Measurements from ENCODE around the gene NAT8L. TPM values are rescaled to one million over a fixed set of nuclear protein-coding genes. Genes with fewer than 3 reads are reported as not detected.

The NAT8L gene
- total and polyA plus RNA-seq, 8 donors: 0.31 to 0.73 (median 0.50) TPM; not detected in 4

GRCh38 chr4:2045518-2045951, 13.6 kb upstream of the NAT8L start:
- DNase-seq: no peak
- WGBS, 5 donors: 78 to 86% (median 83%) methylated on average over 8 to 11 of the region's 11 CpGs
- Histone ChIP-seq H3K4me1 (peaks cover 20 to 32% (median 27%) of the 10 kb centered on the region in 4 donors), H3K27me3 (peaks cover 11 to 74% (median 40%) of the 10 kb centered on the region in 3 donors), H3K9me3 (peaks cover 0 to 5% (median 0%) of the 10 kb centered on the region in 4 donors), H3K36me3 (no peaks in the 10 kb centered on the region), H3K4me3 (no peak overlapping the region), H3K27ac (no peak overlapping the region)
- TF ChIP-seq POLR2A (IDR thresholded peaks at IDR 0.05): no peak
- TF ChIP-seq POLR2AphosphoS5 (IDR thresholded peaks at IDR 0.05): no peak
- TF ChIP-seq CTCF (IDR thresholded peaks at IDR 0.05): no peak
- TF ChIP-seq EP300 (IDR thresholded peaks at IDR 0.05): no peak
- intact Hi-C loops (cut with DNase I; ENCODE audit: low total_unique reads): no loop called here

GRCh38 chr4:2046031-2046961, 12.8 kb upstream of the NAT8L start:
- peaks cover 5 to 74% (median 32%) of the 10 kb centered on the region in 3 donors for H3K27me3 ChIP-seq

GRCh38 chr4:2047031-2047660, 12.0 kb upstream of the NAT8L start:
- WGBS, 5 donors: 30 to 97% (median 31%) methylated on average over 8 to 57 of the region's 57 CpGs

More at GRCh38 chr4:2046031-2046961, 12.8 kb upstream of the NAT8L start:
- no peak for TF ChIP-seq EP300 (IDR thresholded peaks at IDR 0.05)
- no peak for TF ChIP-seq POLR2AphosphoS5 (IDR thresholded peaks at IDR 0.05)
- no peak for TF ChIP-seq CTCF (IDR thresholded peaks at IDR 0.05)
- no peak for TF ChIP-seq POLR2A (IDR thresholded peaks at IDR 0.05)
- Histone ChIP-seq H3K27ac (no peak overlapping the region), H3K36me3 (no peaks in the 10 kb centered on the region), H3K9me3 (peaks cover 0 to 5% (median 0%) of the 10 kb centered on the region in 4 donors), H3K4me3 (no peak overlapping the region), H3K4me1 (peaks cover 13 to 24% (median 20%) of the 10 kb centered on the region in 4 donors)
- WGBS, 5 donors: 61 to 72% (median 68%) methylated on average over 26 to 28 of the region's 28 CpGs
- DNase-seq: no peak
- intact Hi-C loops (cut with DNase I; ENCODE audit: low total_unique reads): no loop called here

More at GRCh38 chr4:2047031-2047660, 12.0 kb upstream of the NAT8L start:
- no peak overlapping the region for H3K27ac ChIP-seq
- peaks cover 0 to 74% (median 25%) of the 10 kb centered on the region in 3 donors for H3K27me3 ChIP-seq
- DNase-seq: no peak
- peaks cover 0 to 5% (median 0%) of the 10 kb centered on the region in 4 donors for H3K9me3 ChIP-seq
- no peak overlapping the region for H3K4me3 ChIP-seq
- H3K4me1 ChIP-seq: peaks cover 7 to 16% (median 11%) of the 10 kb centered on the region in 4 donors
- TF ChIP-seq CTCF (IDR thresholded peaks at IDR 0.05) (no peak), POLR2A (IDR thresholded peaks at IDR 0.05) (no peak), POLR2AphosphoS5 (IDR thresholded peaks at IDR 0.05) (no peak), EP300 (IDR thresholded peaks at IDR 0.05) (no peak)
- no peaks in the 10 kb centered on the region for H3K36me3 ChIP-seq
- intact Hi-C loops (cut with DNase I; ENCODE audit: low total_unique reads): no loop called here
